Tibial artery (tissue), 4 donors: ENCODE measurements around the gene CD3D.

Experiments used
- DNase-seq, 2 donors: peaks; one replicate each; pipeline ENCODE4 v3.0.0-alpha.2; 2019
- H3K27ac ChIP-seq, 2 donors: fragments of 200-600 bp; sonication (generic) in 1 of 2; 1 replicate in 1 of 2; 2 replicates in 1 of 2; pipeline ENCODE4 v1.5.1; 2018 to 2019; ENCODE audit warnings: mild to moderate bottlenecking in 1 of 2
- H3K27me3 ChIP-seq, 2 donors: fragments of 200-600 bp; sonication (generic) in 1 of 2; one replicate each; pipeline versions ENCODE4 v1.5.1 to v1.6.0; 2016 to 2019
- H3K36me3 ChIP-seq, 3 donors: fragments of 200-600 bp; sonication (generic) in 2 of 3; one replicate each; pipeline ENCODE4 v1.5.1; 2016 to 2019; ENCODE audit warnings: mild to moderate bottlenecking in 2 of 3
- H3K4me1 ChIP-seq, 4 donors: fragments of 200-600 bp; sonication (generic) in 2 of 4; 1 replicate in 3 of 4; 2 replicates in 1 of 4; pipeline ENCODE4 v1.5.1; 2016 to 2019
- H3K4me3 ChIP-seq, 2 donors: fragments of 200-600 bp; sonication (generic) in 1 of 2; 1 replicate in 1 of 2; 2 replicates in 1 of 2; pipeline ENCODE4 v1.5.1; 2018 to 2019; ENCODE audit warnings: mild to moderate bottlenecking in 2 of 2
- H3K9me3 ChIP-seq, 3 donors: fragments of 200-600 bp; sonication (generic) in 1 of 3; one replicate each; pipeline ENCODE4 v1.5.1; 2016 to 2019
- intact Hi-C: fragments of 100-400 bp; cut with DNase I; formaldehyde crosslinking; loops from one replicate; pipeline ENCODE4 v1.15.0; 2023; ENCODE audit warnings: low total_unique reads
- TF ChIP-seq, protein P1 (sequence below), 2 experiments: fragments of 200-600 bp in 1 of 2; fragments of 450-650 bp in 1 of 2; IDR thresholded peaks; one replicate each; pipeline ENCODE4 v1.5.1; 2017 to 2019; ENCODE audit warnings: antibody characterized with exemption in 2 of 2, mild to moderate bottlenecking in 1 of 2, moderate library complexity in 1 of 2

The CD3D gene

DNA sequence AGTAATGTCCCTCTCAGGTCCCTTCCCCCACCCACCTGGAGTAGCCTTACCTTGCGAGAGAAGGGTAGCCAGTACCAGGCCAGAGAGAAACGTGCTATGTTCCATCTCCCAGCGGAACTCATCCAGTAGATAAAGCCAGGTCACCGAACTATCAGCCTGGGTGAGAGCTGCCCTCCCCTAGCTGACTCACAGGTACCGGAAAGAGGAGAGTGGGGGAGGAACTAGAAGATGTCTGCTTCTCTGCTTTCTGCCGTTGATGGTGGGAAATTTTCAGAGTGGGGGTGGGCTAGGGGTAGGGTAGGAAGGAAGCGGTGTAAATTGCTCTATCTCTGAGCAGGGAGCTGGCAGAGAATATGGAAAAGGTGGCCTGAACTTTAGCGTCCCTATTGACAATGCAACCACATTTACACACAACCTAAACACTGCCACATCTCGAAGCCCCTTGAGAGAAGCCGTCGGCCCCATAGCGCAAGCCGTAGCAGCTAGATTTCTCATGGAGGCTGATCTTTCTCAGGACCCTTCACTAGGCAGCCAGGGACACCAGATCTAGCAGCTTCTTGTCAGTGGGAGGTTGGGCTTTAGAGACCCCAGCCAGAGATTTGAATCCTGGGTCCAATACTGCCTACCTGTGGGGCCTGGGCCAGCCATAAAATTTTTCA is at the start of gene CD3D:
CD3D (minus strand) TSS at position 203 of the 659 bp plus-strand sequence; CDS start at position 105, 98 bp downstream.
- DNase-seq = no peak
- Histone ChIP-seq H3K27me3 (peaks cover 0 to 35% of the 10 kb centered on the region in 2 donors), H3K9me3 (no peaks in the 10 kb centered on the region), H3K27ac (no peak within 1 kb of the TSS), H3K4me3 (no peak within 1 kb of the TSS), H3K4me1 (no peaks in the 10 kb centered on the region), H3K36me3 (no peaks in the 10 kb centered on the region)
- TF ChIP-seq, protein P1, sequence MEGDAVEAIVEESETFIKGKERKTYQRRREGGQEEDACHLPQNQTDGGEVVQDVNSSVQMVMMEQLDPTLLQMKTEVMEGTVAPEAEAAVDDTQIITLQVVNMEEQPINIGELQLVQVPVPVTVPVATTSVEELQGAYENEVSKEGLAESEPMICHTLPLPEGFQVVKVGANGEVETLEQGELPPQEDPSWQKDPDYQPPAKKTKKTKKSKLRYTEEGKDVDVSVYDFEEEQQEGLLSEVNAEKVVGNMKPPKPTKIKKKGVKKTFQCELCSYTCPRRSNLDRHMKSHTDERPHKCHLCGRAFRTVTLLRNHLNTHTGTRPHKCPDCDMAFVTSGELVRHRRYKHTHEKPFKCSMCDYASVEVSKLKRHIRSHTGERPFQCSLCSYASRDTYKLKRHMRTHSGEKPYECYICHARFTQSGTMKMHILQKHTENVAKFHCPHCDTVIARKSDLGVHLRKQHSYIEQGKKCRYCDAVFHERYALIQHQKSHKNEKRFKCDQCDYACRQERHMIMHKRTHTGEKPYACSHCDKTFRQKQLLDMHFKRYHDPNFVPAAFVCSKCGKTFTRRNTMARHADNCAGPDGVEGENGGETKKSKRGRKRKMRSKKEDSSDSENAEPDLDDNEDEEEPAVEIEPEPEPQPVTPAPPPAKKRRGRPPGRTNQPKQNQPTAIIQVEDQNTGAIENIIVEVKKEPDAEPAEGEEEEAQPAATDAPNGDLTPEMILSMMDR (IDR thresholded peaks at IDR 0.05) = no peak
- intact Hi-C loops = loop anchor here (10.0 kb wide), 1 partner anchor 188 kb away; the partner anchor contains the start of gene SCN4B

- Histone ChIP-seq H3K4me1 (no peaks in the 10 kb centered on the region), H3K9me3 (no peaks in the 10 kb centered on the region), H3K36me3 (peaks cover 93 to 100% (median 97%) of the 10 kb centered on the region in 3 donors), H3K4me3 (no peak overlapping the region), H3K27ac (no peak overlapping the region), H3K27me3 (no peaks in the 10 kb centered on the region)
- TF ChIP-seq, protein P1 (IDR thresholded peaks at IDR 0.05) = no peak
- no peak for DNase-seq
- intact Hi-C loops = no loop called here
These were observed 41.2 kb upstream of the CD3D start for GRCh38 chr11:118383657-118384056.

GRCh38 chr11:118382954-118383353 is 40.4 kb upstream of the CD3D start:
- no peaks in the 10 kb centered on the region for H3K4me1 ChIP-seq
- no peak overlapping the region for H3K4me3 ChIP-seq
- TF ChIP-seq, protein P1 (IDR thresholded peaks at IDR 0.05) = no peak
- peaks cover 94 to 100% (median 97%) of the 10 kb centered on the region in 3 donors for H3K36me3 ChIP-seq
- H3K27ac ChIP-seq = no peak overlapping the region
- H3K27me3 ChIP-seq = no peaks in the 10 kb centered on the region
- H3K9me3 ChIP-seq = no peaks in the 10 kb centered on the region
- no peak for DNase-seq
- intact Hi-C loops = no loop called here

DNA sequence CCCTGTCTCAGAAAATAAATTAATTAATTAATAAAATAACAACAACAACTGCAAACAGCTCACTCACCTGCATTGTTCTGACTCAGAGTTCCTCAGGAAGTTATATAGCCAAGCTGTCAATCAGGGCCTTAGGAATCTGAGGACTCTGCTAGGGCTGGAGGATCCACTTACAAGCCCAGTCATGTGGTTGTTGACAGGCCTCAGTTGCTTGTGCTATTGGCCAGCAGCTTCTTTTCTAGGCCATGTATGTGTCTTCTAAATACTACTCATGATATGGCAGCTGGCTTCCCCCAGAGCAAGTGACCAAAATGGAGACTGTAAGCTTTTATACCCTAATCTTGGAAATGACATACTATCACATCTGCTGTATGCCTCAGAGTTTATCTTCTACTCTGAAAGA is 38.1 kb upstream of the CD3D start:
- Histone ChIP-seq H3K4me1 (no peaks in the 10 kb centered on the region), H3K27me3 (no peaks in the 10 kb centered on the region), H3K36me3 (peaks cover 91 to 100% (median 93%) of the 10 kb centered on the region in 3 donors), H3K4me3 (no peak overlapping the region), H3K27ac (no peak overlapping the region), H3K9me3 (no peaks in the 10 kb centered on the region)
- intact Hi-C loops = no loop called here
- TF ChIP-seq, protein P1 (IDR thresholded peaks at IDR 0.05) = no peak
- no peak for DNase-seq

DNA sequence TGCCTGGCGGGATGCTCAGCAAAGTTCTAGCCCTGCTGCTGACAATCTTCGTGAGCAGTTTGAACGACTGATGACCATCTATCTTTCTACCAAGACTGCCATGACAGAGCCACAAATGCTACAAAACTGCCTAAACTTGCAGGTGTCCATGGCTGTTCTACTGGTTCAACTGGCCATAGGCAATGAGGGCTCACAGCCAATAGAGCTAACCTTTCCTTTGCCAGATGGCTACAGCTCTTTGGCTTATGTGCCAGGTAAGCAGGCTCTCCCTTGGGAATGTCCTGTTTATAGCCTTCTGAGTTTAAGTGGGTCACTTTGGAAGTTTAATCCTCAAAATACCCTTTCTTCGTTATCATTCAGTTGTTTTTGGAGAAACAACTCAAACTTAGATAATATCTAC is 37.0 kb upstream of the CD3D start:
- Histone ChIP-seq H3K4me1 (no peaks in the 10 kb centered on the region), H3K36me3 (peaks cover 91 to 100% (median 91%) of the 10 kb centered on the region in 3 donors), H3K9me3 (no peaks in the 10 kb centered on the region), H3K27me3 (no peaks in the 10 kb centered on the region), H3K27ac (no peak overlapping the region), H3K4me3 (no peak overlapping the region)
- DNase-seq = no peak
- intact Hi-C loops = no loop called here
- TF ChIP-seq, protein P1 (IDR thresholded peaks at IDR 0.05) = no peak
